Kasumi-1 (cell line): Measurements from ENCODE around the gene CEBPE.

Source experiments
- DNase-seq, 2 experiments: peaks; one replicate each; lab custom pipeline; 2025; lab: John Stamatoyannopoulos, UW

The CEBPE gene

DNA sequence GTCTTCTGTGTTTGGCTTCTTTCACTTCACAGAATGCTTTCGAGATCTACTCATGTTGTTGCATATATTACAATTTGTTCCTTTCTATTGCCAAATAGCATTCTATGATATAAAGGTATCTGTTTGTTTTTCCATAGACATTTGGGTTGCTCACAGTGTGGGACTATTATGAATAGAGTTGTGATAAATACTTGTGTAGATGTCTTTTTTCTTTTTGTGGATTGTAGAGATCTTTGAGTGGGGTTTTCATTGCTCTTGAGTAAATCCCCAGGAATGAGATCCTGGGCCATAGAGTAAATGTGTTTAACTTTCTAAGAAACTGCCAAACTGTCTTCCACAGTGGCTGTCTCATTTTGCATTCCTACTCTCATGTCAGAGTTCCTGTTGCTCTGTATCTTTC is 24.9 kb upstream of the CEBPE start:
- no peak for DNase-seq

DNA sequence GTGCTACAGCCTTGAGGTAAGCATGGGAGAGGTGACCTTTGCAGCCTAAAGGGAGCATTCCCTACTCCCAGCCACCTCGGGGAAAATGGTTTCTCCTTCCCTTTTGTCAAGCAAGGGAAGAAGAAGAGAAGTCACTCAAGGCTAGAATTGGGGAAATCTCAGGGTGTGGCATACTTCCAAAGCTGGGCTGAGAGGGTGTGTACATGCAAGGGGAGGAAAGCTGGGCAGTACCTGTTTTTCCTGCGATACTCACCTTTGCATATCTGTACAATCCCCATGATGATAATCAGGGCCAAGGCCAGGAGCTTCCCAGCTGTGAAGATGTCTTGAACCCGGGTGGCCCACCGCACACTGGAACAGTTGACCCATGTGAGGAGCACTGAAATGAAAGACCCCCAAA is 23.8 kb upstream of the CEBPE start:
- no peak for DNase-seq

DNA sequence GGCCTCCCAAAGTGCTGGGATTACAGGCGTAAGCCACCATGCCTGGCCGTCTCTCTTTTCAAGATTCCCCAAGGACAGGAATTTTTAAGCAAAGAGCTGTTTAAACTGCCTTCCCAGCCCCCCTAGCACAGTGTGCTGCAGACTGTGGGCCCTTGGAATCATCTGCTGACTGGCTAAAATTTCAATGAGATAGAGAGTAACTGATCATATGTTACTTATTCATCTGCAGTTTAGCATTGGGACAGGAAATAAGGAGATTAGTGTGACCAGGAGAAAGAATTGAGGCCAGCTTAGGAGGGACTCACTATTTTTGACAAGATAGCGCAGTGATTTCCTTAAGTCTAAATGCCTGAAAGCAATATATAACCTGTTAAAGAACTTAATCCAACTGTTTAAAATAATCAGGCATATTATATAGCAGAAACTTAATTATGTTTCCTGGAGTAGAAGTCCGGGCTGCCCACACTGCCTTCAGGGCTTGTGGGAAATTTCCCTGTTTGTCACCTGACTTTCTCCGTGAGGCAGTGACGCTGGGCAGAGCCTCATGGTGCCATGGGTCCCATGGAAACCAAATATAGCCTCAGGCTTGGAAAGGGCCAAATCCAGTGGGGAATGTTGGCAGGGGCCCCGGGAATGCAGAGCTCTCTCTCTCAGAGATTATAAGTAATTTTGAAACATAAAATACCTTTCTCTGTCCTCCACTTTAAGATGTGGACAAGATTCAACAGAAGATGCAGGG is 22.8 kb upstream of the CEBPE start:
- no peak for DNase-seq

DNA sequence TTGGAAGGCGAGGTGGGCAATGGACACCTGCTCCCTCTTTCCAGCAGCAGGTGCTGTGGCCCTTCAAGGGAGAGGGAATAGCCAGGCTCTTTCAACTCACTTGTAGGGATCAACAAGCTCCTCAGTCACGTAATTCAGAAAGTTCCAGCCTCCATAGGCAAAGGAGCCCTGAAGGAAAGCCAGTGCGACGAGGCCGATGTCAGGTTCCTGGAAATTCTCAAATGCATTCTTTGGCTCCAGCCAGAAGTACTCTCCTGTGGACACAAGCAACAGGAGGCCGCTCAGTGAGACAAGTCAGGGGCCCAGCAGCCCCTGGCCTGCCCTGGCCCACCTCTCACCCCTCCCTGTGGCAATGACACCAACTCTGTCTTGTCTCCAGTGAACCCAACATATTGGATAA is 21.3 kb upstream of the CEBPE start:
- DNase-seq = no peak

DNA sequence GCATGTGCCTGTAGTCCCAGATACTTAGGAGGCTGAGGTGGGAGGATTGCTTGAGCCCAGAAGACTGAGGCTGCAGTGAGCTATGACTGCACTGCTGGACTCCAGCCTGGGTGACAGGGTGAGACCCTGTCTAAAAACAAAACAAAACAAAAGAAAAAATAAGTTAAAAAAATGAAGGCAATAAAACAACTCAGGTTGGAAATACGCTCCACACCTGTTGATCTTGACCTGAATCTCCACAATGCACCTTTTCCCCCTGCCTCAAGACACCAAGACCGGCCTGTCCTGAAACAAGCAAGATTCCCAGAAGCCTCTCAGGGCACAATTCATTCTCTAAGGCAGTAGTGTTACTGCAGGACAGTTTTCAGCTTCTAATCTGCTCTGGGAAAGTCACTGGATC is 20.8 kb upstream of the CEBPE start:
- DNase-seq = no peak

DNA sequence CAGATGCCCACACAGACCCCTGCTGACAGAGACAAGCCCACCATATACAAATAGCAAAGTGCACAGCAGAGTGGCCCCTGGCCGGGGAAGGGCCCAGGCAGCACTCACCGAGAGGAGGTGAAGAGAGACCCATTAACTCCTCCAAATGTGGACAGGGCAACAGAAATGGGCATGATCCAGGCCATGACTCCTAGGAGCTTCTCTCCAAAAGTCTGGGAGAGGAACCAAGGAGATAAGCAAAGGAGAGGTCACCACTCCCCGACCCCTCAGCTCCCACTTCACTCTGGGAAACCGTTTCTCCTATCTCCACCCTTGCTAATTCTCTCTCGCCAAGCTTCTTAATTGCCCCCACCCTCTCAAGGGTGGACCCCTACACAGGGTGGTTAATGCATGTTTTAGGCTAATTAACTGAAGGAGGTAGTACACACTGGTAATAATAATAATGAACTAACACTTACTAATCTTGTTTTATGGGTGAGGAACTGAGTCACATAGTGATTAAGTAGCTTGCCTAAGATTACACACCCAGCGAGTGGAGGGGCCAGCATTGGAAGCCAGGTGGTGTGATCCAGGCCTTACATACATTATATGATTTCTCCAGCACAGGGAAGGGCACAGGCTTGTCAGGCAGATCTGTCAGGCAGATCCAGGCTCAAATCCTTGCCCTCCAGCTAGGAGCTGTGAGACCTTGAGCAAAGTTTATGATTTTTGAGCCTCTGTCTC is 18.9 kb upstream of the CEBPE start:
- no peak for DNase-seq

DNA sequence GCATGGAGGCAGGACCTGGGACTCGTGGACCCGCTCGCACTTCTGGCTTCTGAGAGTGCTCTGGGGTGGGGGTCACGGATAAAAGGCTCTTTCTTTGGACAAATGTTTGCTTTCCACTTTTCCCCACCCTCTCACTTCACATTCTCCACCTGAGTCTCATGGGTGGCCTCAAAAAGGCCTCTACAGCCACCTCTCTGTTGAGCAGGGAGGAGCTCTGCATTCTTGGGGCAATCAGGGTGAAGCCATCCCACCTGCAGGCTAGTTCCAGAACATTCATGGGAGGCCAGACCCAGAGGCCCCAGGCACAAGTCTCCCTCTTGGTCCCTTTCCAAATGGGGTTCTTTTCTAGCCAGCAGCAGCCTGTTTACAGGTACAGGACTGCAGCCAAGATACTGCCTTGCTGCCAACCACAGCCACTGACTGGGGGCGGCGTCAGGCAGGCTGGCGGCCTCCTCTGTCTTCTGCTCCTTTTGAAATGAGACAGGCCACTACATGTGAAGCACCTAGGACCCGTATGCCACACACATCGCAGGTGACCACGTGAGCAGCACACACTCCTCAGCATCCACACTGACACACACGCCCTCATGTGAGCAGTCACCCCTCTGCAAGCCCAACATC is 18.2 kb upstream of the CEBPE start:
- no peak for DNase-seq

DNA sequence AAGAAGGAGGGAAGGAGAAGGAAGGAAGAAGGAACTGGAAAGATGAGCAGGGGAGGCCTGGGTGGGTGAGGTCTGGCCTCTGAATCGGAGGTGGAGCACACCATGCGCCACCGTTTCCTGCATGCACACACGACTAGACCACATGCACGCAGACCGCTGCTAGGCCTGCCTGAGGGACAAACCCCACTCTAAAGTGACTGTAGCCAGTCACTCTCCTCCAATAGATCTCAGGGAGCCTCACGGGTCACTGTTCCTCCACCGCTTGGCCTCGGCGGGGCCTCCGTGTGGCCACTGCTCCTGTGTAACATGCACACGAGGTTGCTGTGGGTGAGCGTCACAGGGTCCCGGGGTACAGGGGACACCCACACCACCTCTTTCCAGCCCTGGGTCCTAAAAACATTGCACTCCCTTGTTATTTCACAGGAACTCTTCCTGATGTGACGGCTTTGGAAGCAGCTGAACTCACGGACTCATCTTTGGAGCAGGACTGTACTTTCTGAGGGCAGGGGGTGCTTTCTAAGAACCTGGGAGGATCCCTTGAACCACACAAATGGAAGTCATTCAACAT is 17.6 kb upstream of the CEBPE start:
- DNase-seq = no peak

DNA sequence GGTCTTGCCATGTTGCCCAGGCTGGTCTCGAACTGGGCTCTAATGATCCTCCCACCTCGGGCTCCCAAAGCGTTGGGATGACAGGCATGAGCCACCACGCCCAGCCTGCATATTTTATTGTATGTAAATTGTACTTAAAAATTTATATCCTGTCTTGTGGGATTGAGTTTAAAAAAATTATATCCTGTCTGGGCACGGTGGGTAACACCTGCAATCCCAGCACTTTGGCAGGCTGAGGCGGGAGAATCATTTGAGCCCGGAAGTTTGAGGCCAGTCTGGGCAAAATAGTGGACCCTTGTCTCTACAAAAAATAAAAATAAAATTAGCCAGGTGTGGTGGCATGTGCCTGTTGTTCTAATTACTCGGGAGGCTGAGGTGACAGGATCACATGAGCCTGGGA is 13.9 kb upstream of the CEBPE start:
- no peak for DNase-seq

DNA sequence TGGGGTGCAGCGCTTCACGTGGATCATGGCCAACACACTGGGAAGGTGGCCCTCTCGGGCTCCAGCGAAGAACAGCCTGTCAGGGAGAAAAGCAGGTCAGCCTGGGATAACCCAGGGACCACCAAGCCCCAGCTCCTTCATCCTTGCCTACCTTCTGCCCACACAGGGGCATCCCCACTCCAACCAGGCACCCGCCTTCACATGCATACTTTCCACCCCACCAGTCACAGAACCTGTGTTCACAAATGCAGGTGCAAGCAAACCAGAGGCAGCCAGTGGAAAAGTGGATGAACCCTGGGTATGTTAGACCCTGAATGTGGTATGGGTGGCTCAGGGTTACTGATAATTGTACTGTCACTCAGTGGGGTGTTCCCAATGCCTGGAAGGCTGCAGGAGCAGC is 12.4 kb upstream of the CEBPE start:
- no peak for DNase-seq

DNA sequence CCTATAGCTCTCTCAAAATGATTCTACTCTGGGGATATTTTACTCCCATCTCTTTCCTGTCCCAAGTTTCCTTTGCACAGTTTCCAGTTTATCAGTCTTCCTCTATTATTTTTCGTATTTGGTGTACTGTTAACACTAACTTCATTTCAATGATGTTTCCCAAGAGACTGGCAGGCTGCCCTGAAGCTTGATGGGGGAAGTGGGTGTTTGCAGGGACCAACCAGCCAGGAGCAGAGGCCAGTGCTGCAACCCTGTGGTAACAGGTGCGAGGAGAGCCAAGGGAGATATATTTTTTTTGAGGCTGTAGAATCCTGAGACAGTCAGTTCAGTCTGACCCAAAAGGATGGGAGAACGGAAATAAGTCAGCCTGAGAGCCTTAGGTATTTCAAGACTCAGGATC is 11.8 kb upstream of the CEBPE start:
- peak; percentile 41 to 62 for DNase-seq

DNA sequence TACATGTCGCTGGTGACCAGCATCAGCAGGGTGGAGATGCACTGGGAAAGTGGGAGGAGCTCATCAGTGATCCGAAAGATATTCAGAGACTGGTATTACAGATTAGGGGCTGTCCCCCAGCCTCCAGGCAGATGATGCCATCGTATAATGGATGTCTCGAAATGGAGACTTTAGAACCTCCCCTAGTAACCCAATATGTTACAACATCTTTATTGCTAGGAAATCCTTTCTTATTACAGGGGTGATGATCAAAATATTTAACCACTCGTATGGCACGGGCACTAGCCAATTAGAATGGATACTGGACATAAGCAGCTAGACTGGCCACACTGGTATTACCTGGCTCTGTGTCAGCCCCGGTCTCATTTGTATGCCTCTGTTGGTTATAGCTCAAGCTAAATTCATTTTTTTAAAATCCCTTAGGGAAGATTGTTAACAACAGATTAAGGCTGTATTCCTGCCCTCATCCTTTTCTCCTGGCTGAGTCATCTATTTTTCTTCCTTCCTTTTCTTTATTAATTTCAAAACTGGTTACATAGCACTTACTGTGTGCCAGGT is 10.8 kb upstream of the CEBPE start:
- DNase-seq = no peak

DNA sequence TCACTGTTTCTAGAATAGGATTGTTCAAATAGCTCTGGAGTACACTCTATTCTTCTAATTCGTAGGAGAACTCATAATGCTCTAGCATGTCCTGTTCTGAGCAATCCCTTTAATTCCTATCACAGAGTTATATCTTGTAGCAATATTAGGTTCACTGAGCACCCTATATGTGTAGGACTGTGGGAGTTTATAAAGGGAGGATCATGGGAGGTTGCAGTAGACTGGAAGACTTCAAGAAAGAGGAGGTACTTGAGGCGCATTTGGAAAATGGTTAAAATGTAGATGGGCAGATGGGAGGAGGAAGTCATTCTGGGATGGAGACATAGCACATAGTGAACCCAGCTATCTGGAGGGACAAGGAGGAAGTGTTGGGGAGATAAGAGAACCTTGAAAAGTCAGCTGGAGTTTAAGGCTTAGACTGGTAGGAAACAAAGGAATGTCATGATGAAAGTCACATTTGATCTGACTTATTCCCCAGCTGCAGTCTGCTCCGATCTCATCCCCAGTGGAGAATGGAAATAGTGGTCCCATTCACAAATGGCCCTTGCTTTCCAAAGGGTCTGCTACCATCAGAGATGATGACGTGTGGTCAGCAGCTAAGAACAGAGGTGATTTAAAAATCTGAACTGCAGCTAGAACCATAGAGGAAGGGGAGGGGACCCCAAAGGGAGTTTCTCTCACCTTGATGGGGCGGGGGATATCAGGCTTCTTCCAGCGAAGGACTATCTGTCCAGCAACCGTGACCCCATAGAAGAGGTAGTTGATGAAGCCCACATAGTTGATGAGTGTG is 10.1 kb upstream of the CEBPE start:
- DNase-seq = peak; percentile 21 to 22

DNA sequence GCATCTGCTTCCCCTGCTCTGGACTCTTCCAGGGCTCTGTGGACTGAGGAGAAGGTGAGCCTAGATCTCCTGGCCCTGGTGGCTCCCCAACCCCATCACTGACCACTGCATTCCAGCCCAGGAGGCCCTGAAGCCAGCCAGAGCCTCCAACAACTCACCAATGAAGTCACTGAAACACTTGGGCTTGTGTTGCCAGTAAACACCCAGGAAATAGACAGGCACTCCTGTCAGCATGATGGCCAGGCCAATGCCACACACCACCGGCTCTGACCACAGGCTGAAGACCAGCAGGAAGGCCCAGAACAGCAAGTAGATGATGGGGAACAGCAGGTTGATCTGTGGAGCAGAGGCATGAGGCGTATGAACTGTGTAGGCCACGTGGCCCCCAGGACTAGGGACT is 8.8 kb upstream of the CEBPE start:
- DNase-seq = no peak

DNA sequence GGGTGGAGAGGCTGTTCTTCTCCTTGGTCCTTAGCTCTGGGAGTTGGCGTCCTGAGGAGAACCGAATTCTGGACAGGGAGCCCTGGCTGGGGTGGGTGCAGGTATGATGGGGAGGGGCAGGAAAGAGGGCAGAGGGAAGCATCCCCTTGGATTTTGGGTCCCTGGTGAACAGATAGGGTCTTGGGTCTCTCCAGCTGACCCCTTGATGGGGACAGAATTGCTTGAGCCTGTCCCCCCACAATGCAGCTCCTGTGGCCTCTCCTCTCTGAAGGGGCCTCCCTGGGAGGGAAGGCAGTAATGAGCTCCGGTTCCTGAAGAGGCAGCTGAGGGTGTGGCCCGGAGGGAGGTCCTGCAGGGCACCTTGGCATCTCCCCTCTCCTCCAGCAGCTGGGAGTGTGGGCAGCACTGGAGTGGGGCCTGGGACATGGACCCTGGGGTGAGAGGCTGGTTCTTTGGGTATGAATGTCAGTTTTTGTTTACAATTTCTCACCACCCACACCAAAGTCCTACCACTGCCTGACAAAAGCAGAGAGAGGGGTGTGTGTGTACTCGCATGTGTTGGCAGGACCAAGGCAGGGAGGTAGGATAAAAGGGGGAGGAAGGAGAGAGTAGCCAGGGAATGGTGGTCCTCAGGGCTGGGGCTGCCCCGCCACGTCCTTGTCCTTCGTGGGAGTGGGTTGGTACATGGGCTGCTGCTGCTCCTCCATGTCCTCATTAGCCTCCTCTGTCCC is 7.7 kb upstream of the CEBPE start:
- no peak for DNase-seq

DNA sequence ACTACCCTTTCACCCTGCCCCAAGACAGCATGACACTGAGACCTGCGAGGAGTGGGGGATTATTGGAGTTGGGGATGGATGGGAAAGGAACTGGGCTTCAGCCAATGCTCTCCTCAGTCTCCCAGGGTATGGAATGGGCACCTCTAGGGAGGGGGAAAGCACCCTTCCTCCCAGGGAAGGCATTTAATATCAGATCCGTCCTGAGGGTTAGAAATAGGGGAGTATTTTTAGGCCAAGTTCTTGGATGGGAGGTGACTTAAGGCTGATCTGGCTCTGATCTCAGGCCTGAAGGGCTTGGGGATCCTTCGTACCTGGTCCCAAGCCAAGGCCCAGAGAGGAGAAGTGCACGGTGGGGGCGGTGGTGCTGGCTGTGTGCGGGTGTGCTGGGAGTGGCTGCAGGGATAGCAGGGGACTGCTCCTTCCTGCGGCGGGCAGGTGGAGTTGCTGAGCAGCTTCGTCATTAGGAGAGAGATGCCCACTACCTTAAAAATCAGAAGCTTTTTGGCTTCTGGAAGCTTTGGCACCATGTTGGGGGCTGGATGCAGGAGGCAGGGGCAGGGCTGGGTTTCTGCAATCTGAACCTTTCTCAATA is 7.0 kb upstream of the CEBPE start:
- no peak for DNase-seq

DNA sequence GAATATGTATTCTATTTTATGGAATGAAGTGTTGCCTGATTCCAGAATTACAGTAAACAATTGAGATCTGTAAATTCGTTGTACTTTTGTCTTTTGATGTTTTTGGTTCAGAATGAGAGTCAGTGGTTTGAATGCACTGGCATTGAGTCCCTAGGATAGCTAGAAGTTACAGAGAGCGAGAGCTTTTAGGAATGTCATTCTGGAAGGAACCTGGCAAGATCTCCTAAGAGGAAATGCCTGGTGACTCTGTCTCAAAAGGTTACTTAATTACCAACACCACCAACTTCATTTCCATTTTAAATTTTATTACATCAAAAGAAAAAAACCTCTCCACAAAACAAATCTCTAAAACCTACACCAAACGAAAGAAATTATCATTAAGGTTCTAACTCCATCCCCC is 6.0 kb upstream of the CEBPE start:
- DNase-seq = no peak

DNA sequence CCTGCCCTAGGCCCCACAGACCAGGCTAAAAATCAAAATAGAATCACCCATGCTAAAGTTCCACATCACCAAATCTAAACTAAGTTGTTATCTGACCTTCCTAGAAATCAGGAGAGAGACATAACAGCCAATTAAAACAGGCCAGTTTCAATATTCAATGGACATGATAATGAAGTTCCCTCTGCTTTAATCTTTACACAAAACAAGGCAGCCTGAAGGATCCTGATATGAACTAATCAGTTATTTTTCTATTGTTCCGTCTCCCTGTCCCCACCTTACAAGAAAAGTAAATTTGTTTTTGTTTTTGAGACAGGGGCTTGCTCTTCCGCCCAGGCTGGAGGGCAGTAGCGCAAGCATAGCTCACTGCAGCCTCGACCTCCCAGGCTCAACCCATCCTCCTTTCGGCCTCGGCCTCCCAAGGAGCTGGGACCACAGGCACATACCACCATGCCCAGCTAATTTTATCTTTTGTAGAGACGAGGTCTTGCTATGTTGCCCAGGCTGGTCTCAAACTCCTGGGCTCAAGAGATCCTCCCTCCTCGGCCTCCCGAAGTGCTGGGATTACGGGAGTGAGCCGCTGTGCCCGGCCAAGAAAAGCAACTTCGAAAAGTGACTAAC is 5.4 kb upstream of the CEBPE start:
- no peak for DNase-seq

DNA sequence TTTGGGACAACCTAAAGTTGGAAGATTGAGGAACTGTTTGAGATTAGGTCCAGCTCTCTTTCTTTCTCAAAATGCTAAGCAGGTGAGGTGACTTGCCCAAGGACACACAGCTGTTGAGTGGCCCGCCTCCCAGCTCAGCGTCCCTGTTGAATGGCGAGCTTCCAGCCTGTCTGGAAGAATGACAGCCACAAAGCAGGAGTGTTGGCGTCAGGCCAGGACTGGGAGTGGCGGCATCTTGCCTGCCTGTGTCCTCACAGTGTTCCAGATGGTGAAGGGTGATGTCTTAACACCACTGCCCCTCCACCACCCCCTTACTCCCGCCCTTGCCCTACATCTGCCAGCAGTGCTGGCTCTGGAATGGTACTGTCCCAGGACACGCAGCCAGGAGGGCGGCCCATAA is 4.4 kb upstream of the CEBPE start:
- no peak for DNase-seq

DNA sequence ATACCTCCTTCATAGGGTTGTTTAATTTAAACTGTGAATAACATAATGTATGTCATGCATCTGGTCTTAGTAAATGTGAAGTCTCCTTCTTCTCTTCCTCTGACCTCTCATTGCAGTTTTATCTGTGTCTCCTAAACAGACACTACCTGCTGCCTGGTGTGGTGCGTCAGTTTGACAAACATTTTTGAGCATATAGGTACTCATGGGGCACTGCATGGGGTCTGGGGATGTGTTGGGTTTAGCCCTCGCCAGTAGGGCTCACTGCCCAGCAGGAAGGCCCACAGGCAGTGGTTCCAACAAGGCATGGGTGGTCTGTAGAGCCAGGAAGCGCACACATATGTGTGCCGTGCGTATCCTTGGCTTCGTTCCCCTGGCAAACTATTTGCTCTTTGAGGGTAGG is 3.0 kb upstream of the CEBPE start:
- DNase-seq = no peak
